ENCODE data around the gene CYBRD1. TPM values are rescaled to one million over a fixed set of nuclear protein-coding genes. Genes with fewer than 3 reads are reported as not detected.

Gene CYBRD1
- total and polyA plus RNA-seq, 10 of the 15 experiments (the other 5 are each of a cell fraction or from before 2014, with no cell fraction given): 10.8 to 51.9 (median 29.6) TPM

DNA sequence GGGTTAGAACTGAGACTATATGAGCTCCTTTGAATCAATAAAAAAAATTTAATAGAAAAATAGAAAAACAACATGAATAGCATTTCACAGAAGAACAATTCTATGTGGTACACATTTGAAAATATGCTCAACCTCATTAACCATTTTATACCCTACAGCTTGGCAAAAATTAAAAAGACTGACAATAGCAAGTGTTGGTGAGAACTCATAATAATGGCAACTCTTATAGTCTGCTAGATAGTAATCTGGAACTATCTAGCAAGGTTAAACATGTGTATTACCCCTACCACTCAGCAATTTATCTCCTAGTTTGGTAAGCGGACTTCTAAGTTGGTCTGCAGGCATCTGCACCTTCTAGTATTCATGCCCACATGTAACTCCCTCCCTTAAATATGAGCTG lies 67.8 kb downstream of the CYBRD1 start:
- Histone ChIP-seq H2AFZ (ENCODE audit: control insufficient read depth, low read depth, low read length) (no peak overlapping the region), H3K4me3 (no peak overlapping the region), H3K27ac (ENCODE audit: control insufficient read depth, insufficient read depth) (no peak overlapping the region), H3K9me3 (replicated peaks; ENCODE audit: control insufficient read depth, insufficient read depth, low read length) (no peaks in the 10 kb centered on the region; the same call in 2 of the 3 replicates), H3K4me2 (ENCODE audit: control insufficient read depth, insufficient read depth) (no peak overlapping the region), H3K79me2 (ENCODE audit: control insufficient read depth, insufficient read depth, low read length) (no peaks in the 10 kb centered on the region), H3K4me1 (ENCODE audit: control insufficient read depth, insufficient read depth, low read length) (no peaks in the 10 kb centered on the region), H3K36me3 (ENCODE audit: control insufficient read depth in 2 of 2, insufficient read depth in 2 of 2, low read length in 1 of 2) (no peaks in the 10 kb centered on the region), H4K20me1 (ENCODE audit: control insufficient read depth, insufficient read depth) (no peaks in the 10 kb centered on the region), H3K9ac (ENCODE audit: control insufficient read depth, insufficient read depth, low read length) (no peak overlapping the region), H3K27me3 (replicated peaks in 1 of 2; ENCODE audit: control insufficient read depth in 2 of 2, insufficient read depth in 2 of 2, low read length in 1 of 2) (no peaks in the 10 kb centered on the region; a peak in 1 of 4 replicates)
- intact Hi-C loops (cut with micrococcal nuclease; ENCODE audit: unreplicated experiment) (no loop called here), in situ Hi-C loops (cut with MboI) (loop anchor here (10.0 kb wide), 2 partner anchors 515 to 875 kb away; partner anchors contain the start of gene DLX2)
- POLR2A ChIA-PET: no interaction called here
- WGBS (ENCODE audit: insufficient coverage, insufficient replicate concordance, low lambda C conversion rate, missing lambda C conversion rate): 33% methylated on average over 1 of the region's 1 CpG
- ATAC-seq (no peak), DNase-seq (ENCODE audit: low read depth, low spot score) (no peak), FAIRE-seq (no peak)
- RAD21 ChIA-PET (ENCODE audit: unreplicated experiment): interaction anchor here (0.6 kb wide), 1 partner anchor 1122 kb away, joined by 4 read pairs; no protein-coding TSS in a partner anchor
- no TSS peak for BruUV-seq (replicated peaks)
- SMC1A ChIA-PET (ENCODE audit: uncharacterized antibody, unreplicated experiment): interaction anchor here (0.9 to 1.7 kb wide), 4 partner anchors 9 to 537 kb away, joined by 3 to 5 read pairs (median 3); no protein-coding TSS in a partner anchor
- CTCF ChIA-PET: interaction anchor here (1.2 to 2.7 kb wide), 2 partner anchors 10 to 537 kb away, joined by 4 to 20 read pairs; no protein-coding TSS in a partner anchor
- TF ChIP-seq ESRRA (IDR thresholded peaks at IDR 0.05; ENCODE audit: low read length) (no peak), CBX3 (IDR thresholded peaks at IDR 0.05; ENCODE audit: borderline replicate concordance, low read depth) (no peak), FOXK2 (IDR thresholded peaks at IDR 0.05) (no peak), IKZF2 (IDR thresholded peaks at IDR 0.05) (no peak), NR2C1 (IDR thresholded peaks at IDR 0.05) (no peak), ZSCAN29 (IDR thresholded peaks at IDR 0.05) (no peak), NFYA (IDR thresholded peaks at IDR 0.05; ENCODE audit: borderline replicate concordance, low read depth, low read length) (no peak), SUZ12 (IDR thresholded peaks at IDR 0.05; ENCODE audit: unreplicated experiment) (no peak), POLR2AphosphoS5 (IDR thresholded peaks at IDR 0.05; ENCODE audit: low read length) (no peak), ETV6 (conservative IDR thresholded peaks at IDR 0.05 in 1 of 2, IDR thresholded peaks at IDR 0.05 in 1 of 2; ENCODE audit: borderline replicate concordance in 1 of 2, low read depth in 1 of 2) (no peak), SREBF1 (IDR thresholded peaks at IDR 0.05; ENCODE audit: low read length) (no peak)
- TF ChIP-seq, protein P1, sequence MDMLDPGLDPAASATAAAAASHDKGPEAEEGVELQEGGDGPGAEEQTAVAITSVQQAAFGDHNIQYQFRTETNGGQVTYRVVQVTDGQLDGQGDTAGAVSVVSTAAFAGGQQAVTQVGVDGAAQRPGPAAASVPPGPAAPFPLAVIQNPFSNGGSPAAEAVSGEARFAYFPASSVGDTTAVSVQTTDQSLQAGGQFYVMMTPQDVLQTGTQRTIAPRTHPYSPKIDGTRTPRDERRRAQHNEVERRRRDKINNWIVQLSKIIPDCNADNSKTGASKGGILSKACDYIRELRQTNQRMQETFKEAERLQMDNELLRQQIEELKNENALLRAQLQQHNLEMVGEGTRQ (IDR thresholded peaks at IDR 0.05; ENCODE audit: borderline replicate concordance, low read depth, low read length): no peak
- TF ChIP-seq, protein P2, sequence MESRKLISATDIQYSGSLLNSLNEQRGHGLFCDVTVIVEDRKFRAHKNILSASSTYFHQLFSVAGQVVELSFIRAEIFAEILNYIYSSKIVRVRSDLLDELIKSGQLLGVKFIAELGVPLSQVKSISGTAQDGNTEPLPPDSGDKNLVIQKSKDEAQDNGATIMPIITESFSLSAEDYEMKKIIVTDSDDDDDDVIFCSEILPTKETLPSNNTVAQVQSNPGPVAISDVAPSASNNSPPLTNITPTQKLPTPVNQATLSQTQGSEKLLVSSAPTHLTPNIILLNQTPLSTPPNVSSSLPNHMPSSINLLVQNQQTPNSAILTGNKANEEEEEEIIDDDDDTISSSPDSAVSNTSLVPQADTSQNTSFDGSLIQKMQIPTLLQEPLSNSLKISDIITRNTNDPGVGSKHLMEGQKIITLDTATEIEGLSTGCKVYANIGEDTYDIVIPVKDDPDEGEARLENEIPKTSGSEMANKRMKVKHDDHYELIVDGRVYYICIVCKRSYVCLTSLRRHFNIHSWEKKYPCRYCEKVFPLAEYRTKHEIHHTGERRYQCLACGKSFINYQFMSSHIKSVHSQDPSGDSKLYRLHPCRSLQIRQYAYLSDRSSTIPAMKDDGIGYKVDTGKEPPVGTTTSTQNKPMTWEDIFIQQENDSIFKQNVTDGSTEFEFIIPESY (IDR thresholded peaks at IDR 0.05): no peak
- TF ChIP-seq, protein P3, sequence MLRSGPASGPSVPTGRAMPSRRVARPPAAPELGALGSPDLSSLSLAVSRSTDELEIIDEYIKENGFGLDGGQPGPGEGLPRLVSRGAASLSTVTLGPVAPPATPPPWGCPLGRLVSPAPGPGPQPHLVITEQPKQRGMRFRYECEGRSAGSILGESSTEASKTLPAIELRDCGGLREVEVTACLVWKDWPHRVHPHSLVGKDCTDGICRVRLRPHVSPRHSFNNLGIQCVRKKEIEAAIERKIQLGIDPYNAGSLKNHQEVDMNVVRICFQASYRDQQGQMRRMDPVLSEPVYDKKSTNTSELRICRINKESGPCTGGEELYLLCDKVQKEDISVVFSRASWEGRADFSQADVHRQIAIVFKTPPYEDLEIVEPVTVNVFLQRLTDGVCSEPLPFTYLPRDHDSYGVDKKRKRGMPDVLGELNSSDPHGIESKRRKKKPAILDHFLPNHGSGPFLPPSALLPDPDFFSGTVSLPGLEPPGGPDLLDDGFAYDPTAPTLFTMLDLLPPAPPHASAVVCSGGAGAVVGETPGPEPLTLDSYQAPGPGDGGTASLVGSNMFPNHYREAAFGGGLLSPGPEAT (IDR thresholded peaks at IDR 0.05; ENCODE audit: low read depth): no peak
- TF ChIP-seq, protein P4, sequence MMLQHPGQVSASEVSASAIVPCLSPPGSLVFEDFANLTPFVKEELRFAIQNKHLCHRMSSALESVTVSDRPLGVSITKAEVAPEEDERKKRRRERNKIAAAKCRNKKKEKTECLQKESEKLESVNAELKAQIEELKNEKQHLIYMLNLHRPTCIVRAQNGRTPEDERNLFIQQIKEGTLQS (IDR thresholded peaks at IDR 0.05; ENCODE audit: borderline replicate concordance, extremely low read depth, low read depth, low read length): no peak
